Fibroblast of skin of scalp (primary cell): Measurements from ENCODE around the gene COQ3.
"Not testable (repeated sequence)": the region's sequence is repeated elsewhere in the genome, so short reads cannot be mapped to it uniquely, and the experiment has no call there.

Experiments
- DNase-seq: peaks from one replicate; pipeline ENCODE4 v3.0.0-alpha.2; 2013

COQ3 gene

DNA sequence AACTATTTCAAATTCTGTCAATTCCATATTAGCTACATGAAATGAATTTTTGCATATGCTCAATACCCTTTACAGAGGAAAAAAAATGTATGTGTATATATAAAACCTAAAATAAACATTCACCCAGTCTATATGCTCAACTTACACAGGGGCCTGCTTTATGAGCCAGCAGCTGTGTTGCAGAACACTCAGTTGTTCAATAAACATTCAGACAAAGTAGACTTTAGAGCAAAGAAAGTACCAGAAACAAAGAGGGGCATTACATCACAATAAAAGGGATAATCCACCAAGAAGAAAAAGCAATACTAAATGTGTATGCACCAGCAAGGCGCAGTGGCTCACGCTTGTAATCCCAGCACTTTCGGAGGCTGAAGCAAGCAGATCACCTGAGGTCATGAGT, 9.5 kb downstream of the COQ3 start:
- DNase-seq: no peak

- no peak for DNase-seq
Measured at GRCh38 chr6:99378636-99379035, 15.4 kb downstream of the COQ3 start.

- no peak for DNase-seq
Measured at GRCh38 chr6:99369533-99369932, 24.5 kb downstream of the COQ3 start.

DNA sequence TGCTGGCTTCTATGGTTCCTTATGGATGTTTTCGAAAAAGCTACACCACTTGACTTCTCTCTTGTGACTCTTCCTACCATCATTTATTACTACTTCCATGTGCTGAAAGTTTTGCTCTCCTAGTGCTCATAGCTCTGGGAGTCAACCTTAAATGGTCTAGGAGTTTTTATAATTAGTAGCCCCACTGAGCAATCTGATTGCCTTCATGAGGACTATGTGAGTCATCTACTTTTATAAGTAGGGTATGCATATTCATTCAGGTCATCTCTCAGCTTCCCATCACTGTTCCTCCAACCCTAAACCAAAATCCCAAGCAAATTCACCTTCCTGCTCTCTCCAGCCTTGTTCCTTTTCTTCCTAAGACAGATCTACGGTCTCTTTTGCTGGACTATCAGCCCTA, 27.1 kb downstream of the COQ3 start:
- no peak for DNase-seq

DNA sequence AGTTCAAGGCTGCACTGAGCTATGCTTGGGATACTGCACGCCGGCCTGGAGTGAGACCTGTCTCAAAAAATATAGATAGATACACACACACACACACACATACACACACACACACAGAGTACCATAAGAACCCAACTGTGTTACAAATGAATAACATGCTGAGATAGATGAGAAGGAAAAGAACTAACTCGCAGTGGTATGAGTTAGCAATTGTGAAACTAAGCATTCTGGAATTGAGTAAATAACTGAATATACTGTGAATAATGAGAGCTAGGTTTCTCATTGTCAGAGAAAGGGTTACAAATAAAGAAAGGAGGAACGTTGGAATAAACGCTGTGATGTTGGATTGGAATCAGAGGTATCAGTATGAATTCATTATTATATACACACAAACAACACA, 30.0 kb downstream of the COQ3 start:
- no peak for DNase-seq

GRCh38 chr6:99362678-99363268, 31.2 kb downstream of the COQ3 start:
- DNase-seq: no peak

GRCh38 chr6:99359800-99360199, 34.2 kb downstream of the COQ3 start:
- no peak for DNase-seq

DNA sequence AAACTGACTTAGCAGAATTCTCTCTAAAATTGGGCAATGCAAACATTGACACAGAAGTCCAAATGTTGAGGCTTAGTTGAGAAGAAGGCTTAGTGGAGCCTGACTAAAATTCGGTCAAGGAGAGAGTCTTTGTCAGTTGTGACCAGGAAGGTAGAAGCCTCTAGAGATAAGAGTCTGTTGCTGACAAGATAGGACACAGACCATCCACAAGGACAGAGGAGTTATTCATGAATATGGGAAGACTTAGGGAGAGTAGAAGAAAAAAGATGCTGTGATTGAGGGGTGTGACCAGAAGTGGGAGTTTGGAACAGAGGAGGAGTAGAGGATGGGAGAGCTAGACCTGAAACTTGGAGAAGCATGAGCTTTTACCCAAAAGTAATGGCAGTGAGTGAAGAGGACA, 37.4 kb downstream of the COQ3 start:
- DNase-seq: no peak

GRCh38 chr6:99354983-99355382, 39.0 kb downstream of the COQ3 start:
- DNase-seq: no peak

GRCh38 chr6:99353126-99353525, 40.9 kb downstream of the COQ3 start:
- peak; percentile 29 for DNase-seq

DNA sequence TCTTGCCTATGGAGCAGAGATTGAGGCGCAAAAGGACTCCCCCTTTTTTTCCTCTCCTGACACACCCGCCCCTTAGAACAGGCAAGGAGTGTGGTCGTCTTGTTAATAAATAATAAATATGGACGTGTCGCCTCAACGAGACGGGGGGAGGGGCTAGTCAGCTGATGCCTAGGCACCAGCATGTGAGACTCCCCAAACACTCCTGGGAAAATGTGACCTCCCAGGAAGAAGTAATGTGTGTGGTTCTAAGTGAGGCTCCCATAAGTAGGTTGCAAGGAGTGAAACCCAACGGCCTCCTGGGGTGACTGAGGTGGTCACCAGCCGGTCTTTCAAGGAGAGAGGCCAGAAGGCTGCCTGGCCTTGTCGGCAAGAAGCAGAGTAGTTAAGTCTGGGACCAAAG, 43.4 kb downstream of the COQ3 start:
- no peak for DNase-seq

DNA sequence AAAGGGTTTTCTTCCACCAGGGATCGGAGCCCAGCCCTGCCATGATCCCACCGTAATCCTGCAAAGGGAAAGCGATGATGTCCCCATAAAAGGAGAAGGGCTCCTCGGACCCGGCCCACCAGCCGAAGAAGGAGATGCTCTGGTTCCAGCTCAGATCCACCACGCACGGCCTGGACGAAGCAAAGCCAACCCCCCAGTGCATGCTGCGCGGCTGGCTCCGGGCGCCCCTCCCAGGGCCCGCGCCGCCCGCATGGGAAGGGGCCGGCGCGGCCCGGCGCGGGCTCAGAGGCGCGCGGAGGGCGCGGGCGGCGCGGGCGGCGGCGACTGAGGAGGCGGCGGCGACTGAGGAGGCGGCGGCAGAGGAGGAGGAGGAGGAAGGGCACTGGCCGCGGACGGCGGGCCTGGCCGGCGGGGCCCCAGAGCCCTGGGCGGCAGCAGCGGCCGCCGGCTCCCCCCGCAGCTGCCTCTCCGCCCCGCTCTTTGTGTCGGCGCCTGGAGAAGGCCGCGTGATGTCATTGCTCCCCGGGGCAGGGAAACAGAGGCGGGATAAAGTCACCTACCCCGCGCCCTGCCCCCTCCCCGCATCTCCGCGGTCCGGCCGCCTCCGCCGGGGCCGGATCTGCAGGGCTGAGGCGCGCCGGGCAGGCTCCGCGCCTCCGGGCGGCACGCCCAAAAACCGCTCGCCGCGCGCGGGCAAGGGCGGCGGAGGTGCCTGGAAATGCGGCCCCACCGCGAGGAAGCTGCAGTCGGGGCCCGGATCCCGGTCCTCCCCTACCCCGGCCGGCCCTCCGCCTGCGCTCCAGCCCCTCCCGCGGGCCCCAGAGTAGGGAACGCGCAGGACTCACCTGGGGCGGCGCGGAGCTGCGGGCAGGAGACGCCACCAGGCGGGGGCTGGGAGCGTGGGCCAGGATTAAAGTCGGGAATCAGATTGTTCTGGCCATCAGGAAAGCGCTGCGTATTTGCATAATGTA, 44.5 kb downstream of the COQ3 start, which contains the start of gene FAXC:
Gene FAXC (minus strand): TSS at position 504 of the 971 bp plus-strand sequence. CDS start 302 bp downstream, at position 202.
- DNase-seq: peak; percentile 39

- DNase-seq: no peak
Measured at GRCh38 chr6:99348288-99349170, 45.5 kb downstream of the COQ3 start.

- DNase-seq: no peak
Measured at GRCh38 chr6:99347804-99348203, 46.2 kb downstream of the COQ3 start.

GRCh38 chr6:99346595-99346994, 47.4 kb downstream of the COQ3 start:
- no peak for DNase-seq

- no peak for DNase-seq
Measured at GRCh38 chr6:99345164-99345563, 48.8 kb downstream of the COQ3 start.

- peak; percentile 65 for DNase-seq
Measured at GRCh38 chr6:99344289-99344688, 49.7 kb downstream of the COQ3 start.

DNA sequence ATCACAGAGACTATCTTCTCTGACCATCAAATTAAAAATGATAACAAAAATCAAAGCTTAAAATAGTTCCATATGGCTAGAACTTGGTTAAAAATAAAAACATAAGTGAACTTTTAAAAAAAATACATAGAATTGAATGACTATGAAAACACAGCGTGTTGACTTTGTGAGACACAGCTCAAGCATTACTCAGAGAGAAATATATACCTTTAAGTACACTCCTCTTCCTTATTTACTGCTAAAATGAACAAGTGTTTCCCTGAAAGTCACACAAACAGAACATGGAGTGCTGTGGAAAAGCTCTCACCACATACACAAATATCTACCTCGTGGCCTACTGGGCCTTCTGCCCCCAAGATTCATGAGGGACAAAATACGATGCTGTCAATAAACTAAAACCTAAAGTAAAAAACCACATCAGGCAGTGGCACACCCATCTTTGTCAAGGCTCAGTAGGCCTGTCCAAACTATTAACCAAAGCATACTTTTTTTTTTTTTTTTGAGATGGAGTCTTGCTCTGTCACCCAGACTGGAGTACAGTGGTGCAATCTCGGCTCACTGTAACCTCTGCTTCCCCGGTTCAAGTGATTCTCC, 52.0 kb downstream of the COQ3 start:
- DNase-seq: no peak

DNA sequence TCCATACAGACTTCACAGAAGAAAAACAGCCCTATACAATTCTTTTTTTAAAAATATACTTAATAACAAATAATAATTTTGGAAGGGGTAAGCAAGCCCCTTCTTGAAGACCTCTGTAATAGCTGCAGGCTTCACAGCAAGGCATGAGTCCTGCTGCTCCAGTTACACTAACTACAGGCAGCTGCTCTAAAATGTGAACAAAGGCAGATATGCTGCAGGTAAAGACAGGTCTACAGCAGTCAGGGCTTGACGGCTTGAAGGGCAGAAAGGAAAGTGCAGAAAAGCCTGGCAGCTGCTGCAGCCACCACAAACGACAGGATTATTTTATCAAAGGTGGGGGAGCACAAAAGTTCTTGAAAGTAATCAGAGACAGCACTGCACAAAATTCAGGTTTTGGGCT, 55.8 kb downstream of the COQ3 start:
- no peak for DNase-seq

GRCh38 chr6:99335298-99335697, 58.7 kb downstream of the COQ3 start:
- DNase-seq: not testable (repeated sequence)

- peak; percentile 63 for DNase-seq
Measured at GRCh38 chr6:99334526-99335127, 59.4 kb downstream of the COQ3 start.

- DNase-seq: no peak
Measured at GRCh38 chr6:99333068-99333467, 60.9 kb downstream of the COQ3 start.
